Activated CD4-positive, alpha-beta T cell treated with anti-CD3 and anti-CD28 coated beads, Interleukin-2, Interleukin-4, amounts not matched to agents 100 ng/mL and 50 ng/mL, durations not matched to agents 16 hours and 8 hours (primary cell): ENCODE measurements around the gene MSRB3.
"Not testable (repeated sequence)": the region's sequence is repeated elsewhere in the genome, so short reads cannot be mapped to it uniquely, and the experiment has no call there.

Experiments used
- DNase-seq: peaks from one replicate; pipeline ENCODE4 v3.0.0-alpha.2; 2020; ENCODE audit warnings: low spot score

MSRB3 gene

GRCh38 chr12:65403188-65403587 lies 124.7 kb downstream of the MSRB3 start:
- DNase-seq = no peak

DNA sequence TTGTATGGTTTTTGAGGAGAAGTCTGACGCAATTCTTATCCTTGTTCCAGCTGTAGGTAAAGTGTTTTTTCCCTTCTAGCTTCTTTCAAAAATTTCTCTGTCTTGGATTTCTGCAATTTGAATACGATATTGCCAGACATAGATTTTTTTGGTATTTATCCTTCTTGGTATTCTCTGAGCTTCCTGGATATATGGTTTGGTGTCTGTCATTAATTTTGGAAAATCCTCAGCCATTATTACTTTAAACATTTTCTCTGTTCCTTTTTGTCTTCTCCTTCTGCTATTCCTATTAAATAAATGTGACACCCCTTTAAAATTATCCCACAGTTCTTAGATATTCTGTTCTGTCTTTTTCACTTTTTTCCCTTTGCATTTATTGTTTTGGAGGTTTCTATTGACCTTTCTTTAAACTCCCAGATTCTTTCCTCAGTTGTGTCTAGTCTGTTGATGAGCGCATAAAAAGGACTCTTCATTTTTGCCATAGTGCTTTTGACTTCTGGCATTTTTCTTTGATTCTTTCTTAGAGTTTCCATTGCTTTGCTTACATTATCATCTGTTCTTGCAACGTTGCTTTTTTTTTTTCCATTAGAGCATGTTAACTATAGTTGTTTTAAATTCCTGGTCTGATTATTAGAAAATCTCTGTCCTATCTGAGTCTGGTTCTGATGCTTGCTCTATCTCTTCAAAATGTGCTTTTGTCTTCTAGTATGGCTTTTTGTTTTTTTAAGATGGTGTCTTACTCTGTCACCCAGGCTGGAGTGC lies 129.1 kb downstream of the MSRB3 start:
- no peak for DNase-seq

DNA sequence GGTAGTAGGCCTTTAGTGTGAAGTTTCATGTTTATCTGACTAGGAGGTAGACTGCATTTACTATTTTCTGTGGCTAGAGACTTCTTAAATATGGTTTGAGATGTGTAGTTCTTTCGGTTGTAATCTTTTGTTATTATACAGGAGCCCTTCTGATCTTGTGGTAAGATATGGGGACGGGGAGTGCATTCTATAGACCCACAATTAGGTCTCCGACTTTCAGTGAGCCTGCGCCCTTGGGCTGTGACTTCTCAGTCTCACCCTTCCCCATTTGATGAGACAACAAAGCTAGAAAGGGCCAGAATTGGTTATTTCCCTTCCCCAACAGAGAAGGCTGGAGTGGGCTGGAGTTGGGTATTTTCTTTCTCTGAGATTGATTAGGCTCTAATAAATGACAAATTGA lies 130.0 kb downstream of the MSRB3 start:
- DNase-seq = no peak

DNA sequence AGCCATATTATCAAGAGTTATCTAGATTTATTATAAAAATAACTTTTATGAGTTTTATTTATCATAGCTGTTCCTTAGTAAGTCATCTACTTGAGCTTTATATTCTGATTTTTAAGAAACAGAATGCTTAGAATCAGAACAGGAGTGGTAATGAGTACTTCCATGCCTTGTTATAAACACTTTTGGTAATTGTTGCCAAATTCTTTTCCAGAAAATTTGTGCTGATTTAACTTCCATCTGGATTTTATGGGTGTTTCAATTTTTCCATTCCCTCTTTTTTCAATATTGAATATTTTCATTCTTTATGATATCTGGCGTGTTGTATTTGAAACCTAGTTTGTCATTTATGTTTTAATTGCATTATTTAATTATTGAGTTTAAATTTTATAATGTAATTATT lies 131.2 kb downstream of the MSRB3 start:
- DNase-seq = no peak

- no peak for DNase-seq
Observed at GRCh38 chr12:65411171-65411570, 132.7 kb downstream of the MSRB3 start.

- no peak for DNase-seq
Observed at GRCh38 chr12:65414526-65414925, 136.0 kb downstream of the MSRB3 start.

DNA sequence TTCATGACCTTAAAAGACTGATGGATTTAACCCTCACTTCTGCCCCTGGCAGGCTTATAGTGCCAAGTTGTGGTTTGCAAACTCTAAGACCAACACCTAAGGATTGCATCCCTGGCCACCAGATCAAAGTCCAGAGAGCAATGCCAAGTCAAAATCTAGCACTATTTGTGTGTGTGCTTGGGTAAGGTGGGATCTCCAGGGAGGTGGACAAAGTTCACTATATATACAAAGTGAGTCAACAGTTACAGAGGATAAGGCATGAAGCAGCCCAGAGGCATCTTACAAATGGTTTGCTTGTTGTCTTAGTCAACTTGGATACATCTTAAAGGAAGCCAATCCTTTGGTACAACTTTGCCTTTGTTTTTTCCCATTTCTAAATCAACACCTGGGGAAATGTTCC lies 137.3 kb downstream of the MSRB3 start:
- no peak for DNase-seq

DNA sequence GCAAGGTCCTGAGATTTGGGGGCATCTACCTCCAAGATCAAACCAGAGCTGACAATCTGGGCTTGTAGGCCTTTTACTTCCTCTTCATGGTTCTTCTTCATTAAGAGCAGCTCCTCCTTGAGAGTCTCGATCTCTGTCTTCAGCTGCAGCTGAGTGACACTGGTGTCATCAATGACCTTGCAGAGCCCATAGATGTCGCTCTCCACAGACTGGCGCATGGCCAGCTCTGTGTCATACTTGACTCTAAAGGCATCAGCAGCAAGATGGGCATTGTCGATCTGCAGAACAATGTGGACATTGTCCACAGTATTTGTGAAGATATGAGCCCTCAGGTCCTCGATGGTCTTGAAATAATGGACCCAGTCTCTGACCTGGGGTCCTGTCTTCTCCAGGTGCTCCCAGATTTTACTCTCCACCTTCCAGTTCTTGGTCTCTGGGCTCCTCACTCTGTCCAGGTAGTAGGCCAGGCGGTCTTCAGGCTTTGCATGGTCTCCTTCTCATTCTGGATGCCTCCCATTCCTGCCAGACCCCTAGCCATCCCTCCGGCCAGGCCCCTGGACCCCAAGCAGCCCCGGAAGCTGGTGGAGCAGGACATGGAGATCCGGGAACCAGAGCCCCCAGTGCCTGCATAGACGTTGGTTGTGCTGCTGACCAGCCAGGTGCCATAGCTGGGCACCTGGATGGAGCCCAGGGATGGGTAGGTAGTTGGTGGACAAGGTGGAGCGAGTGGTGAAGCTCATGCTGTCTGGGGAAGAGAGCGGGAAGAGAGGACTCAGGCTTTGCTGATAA lies 141.0 kb downstream of the MSRB3 start:
- no peak for DNase-seq

GRCh38 chr12:65420941-65421340 lies 142.5 kb downstream of the MSRB3 start:
- no peak for DNase-seq

DNA sequence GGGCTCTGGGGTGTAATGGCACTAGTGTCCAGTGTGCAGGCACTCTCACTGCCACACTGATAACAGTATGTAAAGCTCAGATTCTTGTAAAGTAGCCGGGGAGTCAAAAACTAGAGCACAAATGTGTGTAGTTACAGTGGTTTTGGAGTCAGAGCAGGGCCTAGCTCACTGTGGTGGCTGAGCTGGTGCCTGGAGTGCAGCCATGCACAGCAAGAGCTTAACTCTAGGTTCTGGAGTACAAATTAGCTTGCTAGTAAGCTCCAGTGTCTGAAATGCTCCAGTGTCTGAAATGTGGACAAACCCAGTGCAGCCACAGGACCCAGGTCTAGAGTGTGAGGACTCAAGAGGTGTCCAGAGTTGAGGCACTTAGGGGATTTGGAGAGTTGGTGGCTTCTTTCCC lies 149.2 kb downstream of the MSRB3 start:
- no peak for DNase-seq

DNA sequence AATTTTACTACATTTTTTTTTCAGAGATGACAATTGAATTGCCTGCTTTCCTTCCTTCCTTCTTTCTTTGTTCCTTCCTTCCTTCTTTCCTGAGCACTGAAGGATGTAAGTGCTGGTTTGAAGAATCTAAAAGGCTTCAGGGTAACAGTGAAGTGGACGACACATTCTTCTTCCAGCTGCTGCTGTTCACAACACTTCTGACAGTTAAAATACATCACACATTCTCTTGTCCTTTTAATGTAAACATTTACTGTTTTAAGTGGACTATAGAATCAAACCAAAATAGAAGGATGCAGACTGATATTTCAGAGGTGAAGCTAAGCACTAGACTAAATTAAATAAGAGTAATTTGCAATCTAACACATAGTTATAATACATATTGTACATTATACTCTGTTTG lies 151.5 kb downstream of the MSRB3 start:
- no peak for DNase-seq

GRCh38 chr12:65430571-65431306 lies 152.3 kb downstream of the MSRB3 start:
- no peak for DNase-seq

DNA sequence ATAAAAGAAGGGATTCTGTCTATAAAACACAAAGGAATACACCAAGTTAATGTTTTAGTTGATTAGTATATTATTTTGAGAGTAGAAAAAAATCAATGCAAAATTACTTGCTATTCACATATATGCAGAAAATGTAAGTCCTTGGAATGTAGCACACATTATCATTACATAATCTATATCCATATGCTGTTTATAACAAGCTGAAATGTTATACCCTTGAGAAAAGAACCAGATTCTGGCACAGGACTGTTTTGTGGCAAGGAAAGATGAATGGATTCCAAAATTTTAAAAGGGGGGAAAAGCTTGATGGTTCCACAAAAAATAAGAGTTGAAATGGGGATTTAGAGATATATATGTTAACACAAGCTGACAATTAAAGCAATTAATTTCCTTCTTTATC lies 153.6 kb downstream of the MSRB3 start:
- DNase-seq = no peak

DNA sequence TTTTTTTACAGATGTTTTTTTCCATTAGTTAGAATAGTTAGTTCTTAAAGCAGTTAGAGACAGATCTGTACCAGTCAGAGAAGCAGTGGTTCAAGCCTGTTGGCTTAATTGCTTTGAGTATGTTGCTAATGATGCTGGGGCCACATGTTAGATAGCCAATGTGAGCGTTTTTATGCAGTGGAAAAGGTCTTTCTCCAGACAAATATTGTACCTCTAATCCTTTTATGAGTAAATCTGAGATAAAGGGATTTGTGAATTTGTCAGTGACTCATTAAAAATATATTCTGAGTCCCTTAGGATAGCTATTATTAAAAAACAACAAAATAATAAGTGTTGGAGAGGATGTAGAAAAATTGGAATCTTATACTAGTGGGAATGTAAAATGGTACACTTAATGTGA lies 154.2 kb downstream of the MSRB3 start:
- no peak for DNase-seq

DNA sequence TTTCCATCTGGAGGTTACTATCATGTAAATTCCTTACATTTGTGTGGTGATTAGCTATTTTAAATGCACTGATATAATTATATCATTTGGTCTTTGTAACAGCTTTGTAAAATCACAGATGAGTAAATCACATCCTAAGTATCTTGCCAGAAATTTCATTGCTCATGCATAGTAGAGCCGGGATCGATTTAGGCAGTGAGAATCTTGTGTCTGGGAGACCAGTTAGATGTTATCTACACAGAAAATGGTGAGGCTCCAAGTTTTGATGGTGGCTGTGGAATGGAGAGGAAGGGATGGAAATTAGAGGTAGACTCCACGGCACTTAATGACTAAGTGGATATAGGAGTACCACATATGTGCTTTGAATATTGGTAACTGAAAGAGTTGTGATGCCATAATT lies 156.3 kb downstream of the MSRB3 start:
- DNase-seq = no peak

- no peak for DNase-seq
Observed at GRCh38 chr12:65443038-65443437, 164.6 kb downstream of the MSRB3 start.

GRCh38 chr12:65444996-65445395 lies 166.5 kb downstream of the MSRB3 start:
- DNase-seq = no peak

DNA sequence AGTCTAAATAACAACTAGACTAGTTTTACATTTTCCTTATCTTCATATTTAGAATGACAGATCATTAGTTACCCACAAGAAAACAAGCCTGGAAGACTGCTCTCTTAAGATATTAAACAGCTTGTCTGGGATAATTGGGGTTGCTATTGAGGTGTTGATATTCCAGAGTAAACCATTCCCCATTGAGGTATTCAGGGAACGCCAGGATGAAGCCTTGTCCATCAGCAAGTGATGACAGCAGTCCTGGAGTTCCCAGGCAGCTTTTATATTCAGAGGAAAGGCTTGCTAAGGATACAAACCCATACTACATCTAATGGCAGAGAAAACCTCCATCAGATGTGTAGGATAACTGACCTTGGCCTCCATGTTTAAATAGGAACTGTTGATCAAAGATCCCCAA lies 168.4 kb downstream of the MSRB3 start:
- DNase-seq = no peak

GRCh38 chr12:65449400-65449799 lies 170.9 kb downstream of the MSRB3 start:
- no peak for DNase-seq

DNA sequence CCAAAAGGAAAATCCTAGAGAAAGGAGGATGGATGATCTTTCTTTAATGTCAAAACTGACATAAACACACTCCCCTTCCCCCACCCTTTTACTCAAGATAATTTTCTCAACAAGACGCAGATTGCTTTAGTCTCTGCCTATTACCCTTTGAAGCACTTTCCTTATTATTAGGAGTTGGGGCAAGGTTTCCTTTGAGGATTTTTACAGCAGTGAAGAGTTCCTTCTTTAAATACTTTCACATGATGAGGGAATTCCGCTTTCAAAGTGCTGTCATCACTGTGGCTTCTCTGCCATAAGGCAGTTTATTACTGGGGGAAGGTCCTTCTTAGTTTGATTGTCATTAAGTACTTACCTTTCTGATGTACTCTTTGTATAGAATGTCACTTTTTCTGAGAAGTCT lies 172.1 kb downstream of the MSRB3 start:
- DNase-seq = no peak

DNA sequence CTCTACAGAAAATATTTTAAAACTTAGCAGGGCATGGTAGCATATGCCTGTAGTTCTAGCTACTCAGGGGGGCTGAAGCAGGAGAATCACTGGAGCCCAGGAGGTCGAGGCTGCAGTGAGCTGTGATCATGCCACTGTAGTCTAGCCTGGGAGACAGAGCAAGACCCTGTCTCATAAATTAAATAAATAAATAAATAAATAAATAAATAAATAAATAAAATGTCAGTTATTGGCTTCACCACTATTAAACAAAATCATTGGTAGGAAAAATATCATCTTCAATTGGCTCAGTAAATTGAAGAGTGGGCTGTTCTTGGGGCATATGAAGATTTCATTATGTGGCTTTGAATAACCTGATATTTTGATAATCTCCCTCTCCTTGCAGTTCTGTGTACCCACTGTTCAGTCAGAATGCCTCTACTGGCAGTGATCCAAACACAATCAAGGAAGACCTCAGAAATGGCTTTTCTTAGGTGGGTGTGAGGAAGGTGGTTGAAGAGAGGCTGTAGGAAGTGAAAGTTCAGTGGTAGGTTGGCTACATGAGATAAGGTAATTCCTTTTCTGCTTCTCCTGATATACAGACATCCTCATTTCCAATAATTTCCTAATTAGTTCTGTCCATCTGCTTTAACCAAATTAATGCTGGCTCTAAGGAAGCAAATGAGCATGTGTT lies 175.8 kb downstream of the MSRB3 start:
- DNase-seq = no peak

DNA sequence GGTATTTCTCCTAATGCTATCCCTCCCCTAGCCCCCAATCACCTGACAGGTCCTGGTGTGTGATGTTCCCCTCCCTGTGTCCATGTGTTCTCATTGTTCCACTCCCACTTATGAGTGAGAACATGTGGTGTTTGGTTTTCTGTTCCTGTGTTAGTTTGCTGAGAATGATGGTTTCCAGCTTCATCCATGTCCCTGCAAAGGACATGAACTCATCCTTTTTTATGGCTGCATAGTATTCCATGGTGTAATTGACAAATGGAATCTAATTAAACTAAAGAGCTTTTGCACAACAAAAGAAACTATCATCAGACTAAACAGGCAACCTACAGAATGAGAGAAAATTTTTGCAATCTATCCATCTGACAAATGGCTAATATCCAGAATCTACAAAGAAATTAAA lies 178.9 kb downstream of the MSRB3 start:
- DNase-seq = not testable (repeated sequence)
